GM18867 (cell line): ENCODE results near the gene DAPK1.

Source experiments
- ATAC-seq: cut with Tn5 transposase; IDR thresholded peaks from one replicate; pipeline ENCODE4 v1.9.1; 2021; ENCODE audit warnings: mild to moderate bottlenecking, moderate library complexity; ENCODE audit not compliant: unreplicated experiment

The DAPK1 gene

DNA sequence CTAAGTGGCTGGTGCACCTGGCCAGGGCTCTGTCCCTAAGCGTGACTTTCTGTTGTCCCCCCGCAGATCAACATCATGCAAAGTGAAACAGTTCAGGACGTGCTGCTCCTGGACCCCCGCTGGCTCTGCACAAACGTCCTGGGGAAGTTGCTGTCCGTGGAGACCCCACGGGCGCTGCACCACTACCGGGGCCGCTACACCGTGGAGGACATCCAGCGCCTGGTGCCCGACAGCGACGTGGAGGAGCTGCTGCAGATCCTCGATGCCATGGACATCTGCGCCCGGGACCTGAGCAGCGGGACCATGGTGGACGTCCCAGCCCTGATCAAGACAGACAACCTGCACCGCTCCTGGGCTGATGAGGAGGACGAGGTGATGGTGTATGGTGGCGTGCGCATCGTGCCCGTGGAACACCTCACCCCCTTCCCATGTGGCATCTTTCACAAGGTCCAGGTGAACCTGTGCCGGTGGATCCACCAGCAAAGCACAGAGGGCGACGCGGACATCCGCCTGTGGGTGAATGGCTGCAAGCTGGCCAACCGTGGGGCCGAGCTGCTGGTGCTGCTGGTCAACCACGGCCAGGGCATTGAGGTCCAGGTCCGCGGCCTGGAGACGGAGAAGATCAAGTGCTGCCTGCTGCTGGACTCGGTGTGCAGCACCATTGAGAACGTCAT is 208.5 kb downstream of the DAPK1 start:
- no peak for ATAC-seq

DNA sequence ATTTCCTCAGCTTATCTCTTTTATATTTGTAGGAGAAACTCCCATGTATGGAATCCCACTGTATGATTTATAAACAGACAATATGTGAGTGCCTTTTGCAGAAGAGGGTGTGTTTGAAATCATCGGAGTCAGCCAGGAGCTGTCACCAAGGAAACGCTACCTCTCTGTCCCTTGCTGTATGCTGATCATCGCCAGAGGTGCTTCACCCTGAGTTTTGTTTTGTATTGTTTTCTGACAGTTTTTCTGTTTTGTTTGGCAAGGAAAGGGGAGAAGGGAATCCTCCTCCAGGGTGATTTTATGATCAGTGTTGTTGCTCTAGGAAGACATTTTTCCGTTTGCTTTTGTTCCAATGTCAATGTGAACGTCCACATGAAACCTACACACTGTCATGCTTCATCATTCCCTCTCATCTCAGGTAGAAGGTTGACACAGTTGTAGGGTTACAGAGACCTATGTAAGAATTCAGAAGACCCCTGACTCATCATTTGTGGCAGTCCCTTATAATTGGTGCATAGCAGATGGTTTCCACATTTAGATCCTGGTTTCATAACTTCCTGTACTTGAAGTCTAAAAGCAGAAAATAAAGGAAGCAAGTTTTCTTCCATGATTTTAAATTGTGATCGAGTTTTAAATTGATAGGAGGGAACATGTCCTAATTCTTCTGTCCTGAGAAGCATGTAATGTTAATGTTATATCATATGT is 210.3 kb downstream of the DAPK1 start:
- no peak for ATAC-seq

- ATAC-seq, result no peak
Observed at GRCh38 chr9:87708546-87708945, 210.9 kb downstream of the DAPK1 start.

DNA sequence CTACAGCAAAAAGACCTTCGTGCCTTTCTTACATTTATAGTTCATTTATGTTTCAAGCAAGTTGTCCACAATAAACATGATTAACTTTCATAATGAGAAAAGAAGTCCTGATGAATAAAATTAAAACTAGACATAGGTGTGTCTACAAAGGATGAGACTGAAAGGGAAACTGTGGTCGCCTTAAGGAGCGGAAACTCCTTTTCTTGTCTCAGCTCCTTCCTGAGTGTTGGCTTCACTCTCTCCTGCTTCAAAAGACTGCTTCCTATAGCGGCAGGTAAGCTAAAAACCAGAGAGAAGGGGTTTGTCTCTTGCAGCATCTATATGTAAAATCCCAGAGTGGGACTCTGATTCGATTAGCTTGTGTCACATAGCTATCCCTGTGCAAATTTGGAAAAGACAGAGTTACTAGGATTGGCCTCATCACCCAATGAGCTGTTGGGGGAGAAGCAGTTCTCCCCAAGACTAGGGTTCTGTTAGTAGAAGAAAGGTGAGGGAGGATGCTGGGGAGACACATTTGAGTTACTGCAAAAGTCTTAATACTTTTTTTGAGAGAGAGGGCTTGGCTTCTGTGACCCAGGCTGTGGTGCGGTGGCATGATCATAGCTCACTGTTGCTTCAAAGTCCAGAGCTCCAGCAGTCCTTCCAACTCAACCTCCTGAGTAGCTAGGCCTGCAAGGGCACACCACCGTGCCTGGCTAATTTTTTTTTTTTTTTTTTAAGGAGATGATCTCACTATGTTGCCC is 211.5 kb downstream of the DAPK1 start:
- no peak for ATAC-seq

- no peak for ATAC-seq
Observed at GRCh38 chr9:87710443-87710842, 212.8 kb downstream of the DAPK1 start.

DNA sequence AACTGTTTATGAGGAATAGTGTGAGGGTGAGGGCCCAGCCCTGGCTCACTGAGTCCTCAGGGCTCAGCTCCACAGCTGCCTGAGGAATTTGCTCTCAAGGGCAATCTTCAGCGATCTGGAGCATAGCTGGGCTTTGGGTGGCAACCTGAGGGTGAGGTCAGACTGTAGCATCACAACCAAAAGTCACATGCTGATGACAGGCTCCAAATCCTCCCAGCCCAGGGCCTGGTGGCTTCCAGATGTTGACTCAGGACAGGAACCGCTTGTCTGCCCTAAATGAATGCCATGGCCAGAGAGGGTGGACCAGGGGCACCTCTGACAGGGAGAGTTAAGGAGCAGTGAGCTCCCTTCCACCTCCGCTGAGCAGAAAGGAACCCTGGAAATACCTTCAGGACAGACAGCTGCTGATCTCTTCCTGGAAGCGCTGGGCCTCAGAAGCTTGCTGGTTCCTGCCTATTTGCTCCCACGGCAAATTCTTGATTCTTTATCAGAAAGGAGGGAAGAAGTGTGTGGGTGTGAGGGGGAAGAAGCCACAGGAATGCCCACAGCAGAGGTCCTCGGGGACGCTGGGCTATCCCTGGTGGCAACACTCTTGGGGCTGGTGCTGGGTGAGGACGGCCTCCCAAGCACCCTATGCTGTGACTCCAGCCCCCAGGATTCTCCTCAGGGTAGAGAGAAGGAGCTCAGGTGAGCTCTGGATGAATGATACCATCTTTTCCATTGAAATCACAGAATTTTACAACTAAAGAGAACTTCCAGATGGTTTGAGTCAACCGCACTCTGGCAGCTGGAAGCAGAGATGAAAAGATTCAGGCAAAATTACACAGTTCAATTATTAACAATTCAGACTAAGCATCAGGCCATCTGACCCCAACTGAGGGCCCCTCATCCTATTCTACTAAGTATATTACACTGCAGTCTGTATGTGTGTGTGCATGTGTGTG is 214.5 kb downstream of the DAPK1 start:
- ATAC-seq, result no peak

- ATAC-seq, result no peak
Observed at GRCh38 chr9:87712801-87713277, 215.2 kb downstream of the DAPK1 start.

GRCh38 chr9:87713278-87713987 is 215.8 kb downstream of the DAPK1 start:
- ATAC-seq, result no peak

DNA sequence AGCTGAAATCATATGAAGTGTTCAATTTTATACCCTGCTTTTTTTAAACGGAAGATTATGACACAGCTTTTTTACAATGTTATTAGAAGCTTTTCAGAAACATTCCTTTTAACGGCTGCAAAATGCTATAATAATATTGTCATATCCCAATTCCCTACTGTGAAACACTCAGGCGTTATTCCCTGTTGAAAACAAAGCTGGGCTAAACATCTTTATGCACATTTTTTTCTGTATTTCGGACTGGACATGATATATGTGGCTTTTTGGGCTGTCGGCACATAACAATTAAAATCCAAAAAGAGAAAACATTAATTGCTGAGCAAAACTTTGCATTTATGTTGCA is 216.3 kb downstream of the DAPK1 start:
- ATAC-seq, result no peak

GRCh38 chr9:87714819-87715218 is 217.2 kb downstream of the DAPK1 start:
- no peak for ATAC-seq

DNA sequence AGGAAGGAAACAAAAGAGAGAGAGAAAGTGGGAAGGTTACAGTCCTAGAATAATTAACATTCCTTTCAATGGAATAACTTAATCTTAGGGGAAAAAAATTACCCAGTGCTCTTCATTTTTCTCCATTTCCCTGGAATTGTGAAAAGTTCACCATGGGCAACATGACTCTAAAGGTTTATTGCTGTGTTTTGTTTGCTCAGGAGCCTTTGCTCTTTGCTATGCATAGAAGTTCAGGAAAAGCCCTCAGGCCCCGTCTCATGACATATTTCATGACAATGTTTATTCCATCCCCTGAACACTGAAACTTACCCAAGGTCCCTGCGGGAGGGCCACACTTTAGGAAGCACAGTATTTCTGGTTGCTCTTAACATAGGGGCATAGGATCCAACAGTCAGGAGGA is 218.5 kb downstream of the DAPK1 start:
- no peak for ATAC-seq

- no peak for ATAC-seq
Observed at GRCh38 chr9:87717456-87717855, 219.8 kb downstream of the DAPK1 start.

DNA sequence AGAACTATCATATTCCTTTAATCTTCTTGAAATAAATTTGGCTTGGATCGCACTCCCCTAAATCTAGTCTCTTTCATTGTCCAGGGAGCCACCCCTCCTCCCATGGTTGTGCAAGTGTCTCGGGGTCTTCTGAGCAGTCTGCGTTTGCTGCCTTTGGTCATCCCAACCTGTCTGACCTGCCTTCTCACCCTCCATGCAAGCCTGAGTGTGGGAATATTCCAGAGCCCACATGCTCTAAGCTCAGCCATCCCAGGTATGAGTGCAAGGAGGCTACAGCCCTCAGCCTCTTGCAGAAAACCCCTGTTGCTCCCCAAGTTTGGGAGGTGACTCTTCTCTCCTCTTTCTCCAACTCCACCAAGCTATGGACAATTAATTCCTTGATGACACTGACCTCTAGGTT is 220.6 kb downstream of the DAPK1 start:
- no peak for ATAC-seq

- no peak for ATAC-seq
Observed at GRCh38 chr9:87718852-87719612, 221.4 kb downstream of the DAPK1 start.

DNA sequence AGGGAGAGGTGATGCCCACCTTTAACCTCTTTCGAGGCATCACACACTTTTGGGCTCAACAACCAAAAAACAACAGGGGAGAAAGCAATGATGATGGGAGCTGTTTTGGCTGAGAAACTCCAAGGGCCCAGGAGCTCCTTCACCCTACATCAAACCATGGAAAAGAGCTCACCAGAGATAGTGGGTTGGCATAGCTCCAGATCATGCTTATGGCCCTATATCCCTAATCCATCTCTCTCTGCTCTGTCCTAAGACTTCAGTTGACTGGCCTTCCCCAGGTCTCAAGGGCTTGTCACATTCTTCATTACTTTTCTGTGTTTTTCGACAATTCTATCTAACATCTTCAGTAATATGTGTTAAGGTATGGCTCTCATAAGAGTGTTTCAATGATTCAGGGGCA is 222.5 kb downstream of the DAPK1 start:
- no peak for ATAC-seq

GRCh38 chr9:87722393-87723088 is 224.9 kb downstream of the DAPK1 start:
- ATAC-seq, result no peak

GRCh38 chr9:87725356-87725899 is 227.8 kb downstream of the DAPK1 start:
- ATAC-seq, result no peak

DNA sequence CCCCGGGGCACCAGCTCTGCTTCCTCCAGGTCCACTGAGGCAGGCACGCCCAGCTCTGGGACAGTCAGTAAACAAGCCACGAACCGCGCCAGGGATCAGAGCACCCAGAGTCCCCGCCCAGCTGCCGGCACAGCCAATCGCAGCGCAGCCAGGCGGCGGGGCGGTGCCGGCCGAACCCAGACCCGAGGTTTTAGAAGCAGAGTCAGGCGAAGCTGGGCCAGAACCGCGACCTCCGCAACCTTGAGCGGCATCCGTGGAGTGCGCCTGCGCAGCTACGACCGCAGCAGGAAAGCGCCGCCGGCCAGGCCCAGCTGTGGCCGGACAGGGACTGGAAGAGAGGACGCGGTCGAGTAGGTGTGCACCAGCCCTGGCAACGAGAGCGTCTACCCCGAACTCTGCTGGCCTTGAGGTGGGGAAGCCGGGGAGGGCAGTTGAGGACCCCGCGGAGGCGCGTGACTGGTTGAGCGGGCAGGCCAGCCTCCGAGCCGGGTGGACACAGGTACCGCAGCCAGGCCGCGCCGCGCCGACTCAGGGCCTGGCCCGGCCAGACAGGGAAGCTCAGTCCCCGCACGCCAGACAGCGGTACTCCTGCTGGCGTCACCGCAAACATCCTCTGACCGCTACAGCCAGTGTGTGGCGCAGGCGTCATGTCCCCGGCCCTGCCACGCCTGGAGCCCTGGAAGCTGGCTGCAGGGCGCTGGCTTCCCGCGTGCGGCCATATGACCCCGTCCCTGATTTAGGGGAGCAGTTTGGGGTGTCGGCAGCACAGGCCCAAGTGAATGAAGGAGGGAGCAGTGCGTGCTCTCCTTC is 228.4 kb downstream of the DAPK1 start, which contains the start of gene CTSL:
TSS of gene CTSL (plus strand) at position 220 of the 810 bp plus-strand sequence. CDS start 1,485 bp downstream, outside the sequence.
- ATAC-seq, result no peak
